ENCODE results near the gene DMRTA2.
A peak's percentile ranks its signal among the peaks of the same experiment; 100 is the strongest.
"Not testable (repeated sequence)": the region's sequence is repeated elsewhere in the genome, so short reads cannot be mapped to it uniquely, and the experiment has no call there.

DMRTA2 gene

GRCh38 chr1:50423670-50424000, 392 bp upstream of the DMRTA2 start:
- peak; percentile 69 for DNase-seq

GRCh38 chr1:50422675-50422945, 633 bp downstream of the DMRTA2 start:
- DNase-seq = no peak

- DNase-seq = no peak
Observed at GRCh38 chr1:50421768-50422674, 1.2 kb downstream of the DMRTA2 start.

- no peak for DNase-seq
Observed at GRCh38 chr1:50421366-50421748, 1.9 kb downstream of the DMRTA2 start.

GRCh38 chr1:50420689-50421365, 2.4 kb downstream of the DMRTA2 start:
- no peak for DNase-seq

GRCh38 chr1:50419907-50420677, 3.2 kb downstream of the DMRTA2 start:
- DNase-seq = no peak

GRCh38 chr1:50419192-50419906, 3.9 kb downstream of the DMRTA2 start:
- no peak for DNase-seq

- no peak for DNase-seq
Observed at GRCh38 chr1:50418600-50419109, 4.6 kb downstream of the DMRTA2 start.

- no peak for DNase-seq
Observed at GRCh38 chr1:50417946-50418599, 5.2 kb downstream of the DMRTA2 start.

GRCh38 chr1:50417507-50417906, 5.7 kb downstream of the DMRTA2 start:
- DNase-seq = no peak

- DNase-seq = no peak
Observed at GRCh38 chr1:50416553-50417453, 6.4 kb downstream of the DMRTA2 start.

- DNase-seq = no peak
Observed at GRCh38 chr1:50416150-50416527, 7.1 kb downstream of the DMRTA2 start.

GRCh38 chr1:50415235-50416149, 7.8 kb downstream of the DMRTA2 start:
- no peak for DNase-seq

- DNase-seq = no peak
Observed at GRCh38 chr1:50414853-50415234, 8.4 kb downstream of the DMRTA2 start.

GRCh38 chr1:50412813-50413476, 10.3 kb downstream of the DMRTA2 start:
- DNase-seq = no peak

GRCh38 chr1:50405814-50406213, 17.4 kb downstream of the DMRTA2 start:
- DNase-seq = no peak

GRCh38 chr1:50393522-50394120, 29.6 kb downstream of the DMRTA2 start:
- no peak for DNase-seq

GRCh38 chr1:50381551-50381950, 41.7 kb downstream of the DMRTA2 start:
- not testable (repeated sequence) for DNase-seq

GRCh38 chr1:50378770-50379169, 44.5 kb downstream of the DMRTA2 start:
- no peak for DNase-seq
